RWPE1 (cell line): Measurements from ENCODE around the gene STRADA.

Source experiments
- CTCF ChIA-PET: fragments of 350-600 bp; sonication (Branson Sonifier 250); formaldehyde crosslinking; extraction: SDS; loops from one replicate; lab custom pipeline; 2021; lab: Yijun Ruan, JAX
- POLR2A ChIA-PET: fragments of 400-600 bp; formaldehyde crosslinking; extraction: SDS; loops from one replicate; lab custom pipeline; 2020; ENCODE audit warnings: antibody characterized with exemption; ENCODE audit not compliant: low non-redundant PET; lab: Yijun Ruan, JAX
- DNase-seq: peaks from one replicate; pipeline ENCODE4 v3.0.0; 2012; ENCODE audit warnings: low spot score
- H3K27ac ChIP-seq: fragments of 450-650 bp; 2 replicates; pipeline ENCODE4 v1.5.1; 2017
- CTCF ChIP-seq: fragments of 450-650 bp; conservative IDR thresholded peaks from 2 replicates; pipeline ENCODE4 v1.5.1; 2017; ENCODE audit warnings: low read depth, mild to moderate bottlenecking

Gene STRADA

GRCh38 chr17:63658366-63658765 is 83.2 kb downstream of the STRADA start:
- ChIA-PET CTCF (interaction anchor here (0.6 kb wide), 1 partner anchor 1442 kb away, joined by 3 read pairs; no protein-coding TSS in a partner anchor), POLR2A (no interaction called here)
- no peak for TF ChIP-seq CTCF
- no peak overlapping the region for H3K27ac ChIP-seq
- DNase-seq: no peak

DNA sequence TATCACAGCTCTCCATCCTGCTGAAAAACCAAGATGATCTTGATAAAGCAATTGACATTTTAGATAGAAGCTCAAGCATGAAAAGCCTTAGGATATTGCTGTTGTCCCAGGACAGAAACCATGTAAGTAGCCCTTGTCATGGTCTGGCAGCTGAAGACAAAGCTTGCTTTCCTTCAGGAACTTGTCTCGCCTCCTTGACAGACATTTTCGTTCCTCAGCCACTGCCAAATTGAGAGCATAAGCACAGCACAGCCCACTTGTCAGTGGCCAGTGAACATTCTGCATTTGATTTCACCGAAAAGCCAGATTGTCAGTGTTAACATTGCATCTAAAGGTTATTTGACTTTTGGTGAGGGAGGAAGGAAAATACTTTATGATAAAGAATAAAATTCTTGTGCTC is 83.8 kb downstream of the STRADA start:
- ChIA-PET CTCF (no interaction called here), POLR2A (no interaction called here)
- no peak for DNase-seq
- no peak for TF ChIP-seq CTCF
- H3K27ac ChIP-seq: no peak overlapping the region

- POLR2A ChIA-PET: no interaction called here
- CTCF ChIA-PET: no interaction called here
Measured at GRCh38 chr17:63653050-63653449, 88.5 kb downstream of the STRADA start.

More at GRCh38 chr17:63653050-63653449, 88.5 kb downstream of the STRADA start:
- no peak overlapping the region for H3K27ac ChIP-seq
- TF ChIP-seq CTCF: no peak
- no peak for DNase-seq
